ENCODE measurements around the gene TIMP2. TPM values are rescaled to one million over a fixed set of nuclear protein-coding genes. Genes with fewer than 3 reads are reported as not detected.

TIMP2 gene
- total RNA-seq, 1 experiment from 2014 or later = 24.8 TPM

DNA sequence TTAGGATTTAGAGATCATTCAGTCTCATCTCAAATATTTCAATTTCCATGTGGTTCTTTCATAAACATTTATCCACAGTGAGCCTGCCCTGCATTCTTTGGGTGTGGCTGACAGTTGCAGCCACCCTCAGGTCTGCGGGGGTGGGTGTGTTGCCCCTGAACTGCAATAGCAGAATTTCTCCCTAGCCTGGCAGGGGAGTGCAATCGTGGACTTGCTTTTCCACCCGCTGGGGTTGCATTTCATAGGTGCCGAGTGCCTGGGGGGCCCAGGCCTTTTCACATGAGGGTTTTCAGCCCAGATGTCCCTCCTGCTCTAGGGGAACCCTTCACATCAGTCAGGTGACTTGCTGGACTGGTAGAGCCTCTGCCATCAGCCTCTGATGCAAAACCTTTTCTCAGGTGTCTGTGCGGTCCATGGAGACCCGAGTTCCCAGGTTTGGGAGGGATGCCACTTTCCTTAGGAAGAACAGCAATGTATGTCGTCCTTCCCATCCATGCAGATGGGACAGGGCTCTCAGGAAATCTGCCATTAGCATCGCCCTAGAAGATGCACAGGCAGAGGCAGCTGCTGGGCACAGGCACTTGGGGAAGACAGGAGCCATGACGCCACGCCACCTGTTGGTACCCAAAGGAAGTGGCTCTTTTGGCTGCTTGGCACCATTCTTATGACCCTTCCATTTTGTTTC lies 82.2 kb downstream of the TIMP2 start:
- BruUV-seq (replicated peaks) = no TSS peak
- Mint-ChIP-seq H3K9me3 (ENCODE audit: unreplicated experiment) (no peaks in the 10 kb centered on the region), H3K4me3 (ENCODE audit: unreplicated experiment) (no peak overlapping the region), H3K36me3 (ENCODE audit: insufficient read depth, unreplicated experiment) (peaks cover 14% of the 10 kb centered on the region), H3K4me1 (ENCODE audit: insufficient read depth, unreplicated experiment) (peaks cover 24% of the 10 kb centered on the region), H3K27ac (ENCODE audit: low read depth, unreplicated experiment) (no peak overlapping the region), H3K27me3 (ENCODE audit: insufficient read depth, unreplicated experiment) (no peaks in the 10 kb centered on the region)
- TF ChIP-seq, protein P1, sequence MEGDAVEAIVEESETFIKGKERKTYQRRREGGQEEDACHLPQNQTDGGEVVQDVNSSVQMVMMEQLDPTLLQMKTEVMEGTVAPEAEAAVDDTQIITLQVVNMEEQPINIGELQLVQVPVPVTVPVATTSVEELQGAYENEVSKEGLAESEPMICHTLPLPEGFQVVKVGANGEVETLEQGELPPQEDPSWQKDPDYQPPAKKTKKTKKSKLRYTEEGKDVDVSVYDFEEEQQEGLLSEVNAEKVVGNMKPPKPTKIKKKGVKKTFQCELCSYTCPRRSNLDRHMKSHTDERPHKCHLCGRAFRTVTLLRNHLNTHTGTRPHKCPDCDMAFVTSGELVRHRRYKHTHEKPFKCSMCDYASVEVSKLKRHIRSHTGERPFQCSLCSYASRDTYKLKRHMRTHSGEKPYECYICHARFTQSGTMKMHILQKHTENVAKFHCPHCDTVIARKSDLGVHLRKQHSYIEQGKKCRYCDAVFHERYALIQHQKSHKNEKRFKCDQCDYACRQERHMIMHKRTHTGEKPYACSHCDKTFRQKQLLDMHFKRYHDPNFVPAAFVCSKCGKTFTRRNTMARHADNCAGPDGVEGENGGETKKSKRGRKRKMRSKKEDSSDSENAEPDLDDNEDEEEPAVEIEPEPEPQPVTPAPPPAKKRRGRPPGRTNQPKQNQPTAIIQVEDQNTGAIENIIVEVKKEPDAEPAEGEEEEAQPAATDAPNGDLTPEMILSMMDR (IDR thresholded peaks at IDR 0.05; ENCODE audit: unreplicated experiment) = peak; percentile 57
- intact Hi-C loops (cut with micrococcal nuclease) = loop anchor here (1.0 kb wide), 1 partner anchor 346 kb away; no protein-coding TSS in a partner anchor
- ChIA-PET CTCF (interaction anchor here (0.7 to 1.9 kb wide), 4 partner anchors 16 to 134 kb away, joined by 3 to 5 read pairs (median 4); no protein-coding TSS in a partner anchor), POLR2A (interaction anchor here (0.6 kb wide), 1 partner anchor 15 kb away, joined by 4 read pairs; no protein-coding TSS in a partner anchor)
- DNase-seq (ENCODE audit: unreplicated experiment) = peak; percentile 56

DNA sequence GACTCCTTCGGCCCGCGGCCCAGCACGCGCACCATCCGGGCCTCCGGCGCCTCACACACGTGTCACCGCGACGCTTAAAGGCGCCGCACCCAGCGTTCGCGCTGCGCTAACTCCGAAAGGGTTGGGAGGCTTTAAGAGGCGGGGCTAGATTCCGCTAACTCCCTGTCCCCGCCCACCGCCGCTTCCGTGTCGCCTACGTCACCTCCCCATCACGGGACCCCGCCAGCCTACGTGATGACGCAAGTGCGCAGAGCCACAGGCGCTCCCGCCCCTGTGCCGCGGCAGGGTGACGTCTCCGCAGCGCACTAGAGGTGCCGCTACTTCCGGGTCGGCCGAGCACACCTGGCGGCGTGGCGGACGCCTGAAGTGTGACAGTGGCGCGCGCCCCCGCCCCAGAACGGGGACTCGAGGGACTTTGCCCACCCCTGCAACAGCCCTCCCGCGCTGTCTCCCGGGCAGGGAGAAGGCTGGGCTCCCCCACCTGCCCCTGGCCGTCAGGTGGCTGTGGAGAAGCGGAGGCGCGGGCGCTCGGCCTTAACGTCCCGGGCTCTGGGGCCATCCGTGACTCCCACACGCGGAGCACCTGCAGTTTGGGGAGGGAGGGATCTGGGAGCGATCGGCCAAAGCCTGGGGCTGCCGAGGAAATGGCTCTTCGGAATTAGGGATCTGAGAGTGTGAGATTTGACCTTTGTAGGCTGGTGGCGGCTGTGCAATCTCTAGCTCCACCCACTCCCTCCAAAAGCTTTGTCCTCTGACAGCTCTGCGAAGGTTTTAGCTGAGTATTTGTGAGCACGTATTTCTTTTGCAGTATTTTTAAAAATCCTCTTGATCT lies 84.2 kb downstream of the TIMP2 start, which contains the start of gene USP36:
TSS of gene USP36 (minus strand) at position 35 of the 832 bp plus-strand sequence. CDS start 4,451 bp downstream, outside the sequence.
- peaks cover 28% of the 10 kb centered on the region for H3K36me3 Mint-ChIP-seq (ENCODE audit: insufficient read depth, unreplicated experiment)
- no peaks in the 10 kb centered on the region for H3K9me3 Mint-ChIP-seq (ENCODE audit: unreplicated experiment)
- H3K4me1 Mint-ChIP-seq (ENCODE audit: insufficient read depth, unreplicated experiment) = peaks cover 28% of the 10 kb centered on the region
- intact Hi-C loops (cut with micrococcal nuclease) = loop anchor here (2.0 kb wide), 1 partner anchor 22 kb away; no protein-coding TSS in a partner anchor
- TF ChIP-seq, protein P1 (IDR thresholded peaks at IDR 0.05; ENCODE audit: unreplicated experiment) = peak; percentile 5
- CTCF ChIA-PET = interaction anchor here (0.6 to 1.2 kb wide), 4 partner anchors 22 to 138 kb away, joined by 3 to 4 read pairs (median 3); no protein-coding TSS in a partner anchor
- H3K27me3 Mint-ChIP-seq (ENCODE audit: insufficient read depth, unreplicated experiment) = no peaks in the 10 kb centered on the region
- peak within 1 kb of the TSS; percentile 90 for H3K27ac Mint-ChIP-seq (ENCODE audit: low read depth, unreplicated experiment)
- POLR2A ChIA-PET = interaction anchor here (0.7 to 1.8 kb wide), 23 partner anchors 10 to 463 kb away, joined by 3 to 15 read pairs (median 4); partner anchors contain the start of genes CYTH1 and PGS1
- H3K4me3 Mint-ChIP-seq (ENCODE audit: unreplicated experiment) = peak within 1 kb of the TSS; percentile 93
- no TSS peak for BruUV-seq (replicated peaks)
- DNase-seq (ENCODE audit: unreplicated experiment) = peak; percentile 99

DNA sequence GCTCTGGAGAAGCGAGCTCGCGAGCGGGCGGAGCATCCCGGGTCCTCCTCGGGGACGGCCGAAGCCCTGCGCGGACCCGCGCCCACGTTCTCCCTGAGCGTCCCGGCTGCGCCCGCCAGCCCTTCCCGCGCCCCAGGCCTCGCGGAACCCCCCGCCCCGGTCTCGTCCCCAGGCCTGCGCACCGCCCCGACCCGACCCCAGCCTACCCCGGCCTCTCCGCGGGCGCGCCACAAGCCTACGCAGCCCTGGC lies 84.7 kb downstream of the TIMP2 start:
- DNase-seq (ENCODE audit: unreplicated experiment) = no peak
- Mint-ChIP-seq H3K27ac (ENCODE audit: low read depth, unreplicated experiment) (peak overlapping the region; percentile 90), H3K4me1 (ENCODE audit: insufficient read depth, unreplicated experiment) (peaks cover 28% of the 10 kb centered on the region), H3K9me3 (ENCODE audit: unreplicated experiment) (no peaks in the 10 kb centered on the region), H3K4me3 (ENCODE audit: unreplicated experiment) (peak overlapping the region; percentile 93), H3K27me3 (ENCODE audit: insufficient read depth, unreplicated experiment) (no peaks in the 10 kb centered on the region), H3K36me3 (ENCODE audit: insufficient read depth, unreplicated experiment) (peaks cover 34% of the 10 kb centered on the region)
- intact Hi-C loops (cut with micrococcal nuclease) = loop anchor here (2.0 kb wide), 1 partner anchor 22 kb away; no protein-coding TSS in a partner anchor
- POLR2A ChIA-PET = interaction anchor here (0.7 to 1.8 kb wide), 11 partner anchors 9 to 462 kb away, joined by 3 to 9 read pairs (median 4); partner anchors contain the start of gene PGS1
- BruUV-seq (replicated peaks) = no TSS peak
- CTCF ChIA-PET = interaction anchor here (1.2 kb wide), 1 partner anchor 138 kb away, joined by 3 read pairs; no protein-coding TSS in a partner anchor
- TF ChIP-seq, protein P1 (IDR thresholded peaks at IDR 0.05; ENCODE audit: unreplicated experiment) = no peak

All from MCF 10A (cell line).